Naive thymus-derived CD4-positive, alpha-beta T cell (primary cell): ENCODE data around the gene CGN. TPM values are rescaled to one million over a fixed set of nuclear protein-coding genes. Genes with fewer than 3 reads are reported as not detected.
A peak's percentile ranks its signal among the peaks of the same experiment; 100 is the strongest.

Source experiments
- ATAC-seq: fragments of 150-1000 bp; cut with Tn5 transposase; 2 replicates; pipeline ENCODE4 v1.10.0; 2021; ENCODE audit warnings: mild to moderate bottlenecking, moderate library complexity
- CTCF ChIA-PET: fragments of 350-600 bp; sonication (Branson Sonifier 250); formaldehyde crosslinking; loops from one replicate; lab custom pipeline; 2021; ENCODE audit warnings: antibody characterized with exemption; lab: Charles Lee
- POLR2A ChIA-PET: fragments of 350-600 bp; sonication (Branson Sonifier 250); formaldehyde crosslinking; loops from one replicate; lab custom pipeline; 2021; ENCODE audit warnings: antibody characterized with exemption, inconsistent platforms; lab: Charles Lee
- DNase-seq, 9 donors: peaks; one replicate each; pipeline versions ENCODE4 v3.0.0 to v3.0.0-alpha.2; 2020 to 2022; ENCODE audit warnings: mixed read lengths in 1 of 9
- H3K27ac ChIP-seq: one replicate; pipeline ENCODE4 v1.7.0; 2013; ENCODE audit warnings: mild to moderate bottlenecking, low read depth, low read length, moderate library complexity
- H3K27me3 ChIP-seq, 2 donors: one replicate each; pipeline ENCODE4 v1.7.0; 2013; ENCODE audit warnings: low read length in 2 of 2, mild to moderate bottlenecking in 2 of 2, moderate library complexity in 2 of 2; ENCODE audit not compliant: control insufficient read depth in 2 of 2, insufficient read depth in 2 of 2
- H3K36me3 ChIP-seq, 3 experiments: 1 replicate in 2 of 3; 2 replicates in 1 of 3; pipeline ENCODE4 v1.7.0; 2013; ENCODE audit warnings: low read length in 3 of 3, mild to moderate bottlenecking in 3 of 3, moderate library complexity in 1 of 3; ENCODE audit not compliant: insufficient read depth in 3 of 3, control insufficient read depth in 2 of 3
- H3K4me1 ChIP-seq, 2 donors: one replicate each; pipeline ENCODE4 v1.7.0; 2013; ENCODE audit warnings: low read length in 2 of 2, mild to moderate bottlenecking in 2 of 2, moderate library complexity in 1 of 2; ENCODE audit not compliant: control insufficient read depth in 2 of 2, insufficient read depth in 2 of 2
- H3K4me3 ChIP-seq: 2 replicates; pipeline ENCODE4 v1.7.0; 2013; ENCODE audit warnings: mild to moderate bottlenecking, low read length
- H3K9me3 ChIP-seq, 3 experiments: 1 replicate in 2 of 3; 2 replicates in 1 of 3; pipeline ENCODE4 v1.7.0; 2013; ENCODE audit warnings: low read length in 3 of 3; ENCODE audit not compliant: control insufficient read depth in 2 of 3
- H3K27ac Mint-ChIP-seq, 9 donors: one replicate each; pipeline ENCODE4 v1.8.0; 2020 to 2022; ENCODE audit warnings: mixed read lengths in 9 of 9, mild to moderate bottlenecking in 8 of 9, moderate library complexity in 5 of 9, inconsistent platforms in 2 of 9
- H3K27me3 Mint-ChIP-seq, 5 donors: one replicate each; pipeline ENCODE4 v1.8.0; 2021 to 2022; ENCODE audit warnings: mixed read lengths in 5 of 5, mild to moderate bottlenecking in 1 of 5
- H3K36me3 Mint-ChIP-seq, 5 donors: one replicate each; pipeline ENCODE4 v1.8.0; 2020 to 2022; ENCODE audit warnings: mixed read lengths in 5 of 5, mild to moderate bottlenecking in 3 of 5, inconsistent platforms in 1 of 5
- H3K4me1 Mint-ChIP-seq, 7 donors: one replicate each; pipeline ENCODE4 v1.8.0; 2020 to 2022; ENCODE audit warnings: mixed read lengths in 7 of 7, mild to moderate bottlenecking in 3 of 7, inconsistent platforms in 1 of 7
- H3K4me3 Mint-ChIP-seq, 10 donors: one replicate each; pipeline ENCODE4 v1.8.0; 2020 to 2022; ENCODE audit warnings: mild to moderate bottlenecking in 10 of 10, mixed read lengths in 10 of 10, moderate library complexity in 6 of 10, inconsistent platforms in 2 of 10
- H3K9me3 Mint-ChIP-seq, 11 donors: one replicate each; pipeline ENCODE4 v1.8.0; 2020 to 2022; ENCODE audit warnings: mixed read lengths in 11 of 11, mild to moderate bottlenecking in 4 of 11, inconsistent platforms in 1 of 11, moderate library complexity in 1 of 11
- intact Hi-C, 2 donors: fragments of 100-400 bp; cut with micrococcal nuclease; formaldehyde crosslinking; loops; one replicate each; pipeline ENCODE4 v1.15.1; 2023
- polyA plus RNA-seq, 2 donors: library from polyadenylated mRNA; unstranded; fragments of 300-500 nt; fragmentation: Illumina TruSeq; gene quantifications; one replicate each; pipeline ENCODE4 v1.2.3, GENCODE V29; 2021
- total RNA-seq, 6 experiments: library from RNA in 5 of 6; stranded (reverse) in 5 of 6; gene quantifications; 1 replicate in 5 of 6; 2 replicates in 1 of 6; pipeline ENCODE4 v1.2.3 and lab custom pipeline; 2021 to 2026

The CGN gene
- total and polyA plus RNA-seq, 7 experiments from 2014 or later, result 0.25 to 2.4 (median 0.91) TPM; not detected in 2

GRCh38 chr1:151529781-151530180, 18.6 kb downstream of the CGN start:
- ChIA-PET CTCF (interaction anchor here (0.6 to 0.9 kb wide), 2 partner anchors 74 to 422 kb away, joined by 3 read pairs; no protein-coding TSS in a partner anchor), POLR2A (interaction anchor here (0.6 to 0.7 kb wide), 2 partner anchors 10 to 85 kb away, joined by 3 read pairs; no protein-coding TSS in a partner anchor)
- no peak overlapping the region for H3K27ac ChIP-seq
- H3K36me3 ChIP-seq, result no peaks in the 10 kb centered on the region
- intact Hi-C loops, result no loop called here
- DNase-seq (no peak), ATAC-seq (no peak)
- H3K27me3 ChIP-seq, result no peaks in the 10 kb centered on the region
- peaks cover 0 to 2% (median 0%) of the 10 kb centered on the region in 5 donors for H3K27me3 Mint-ChIP-seq
- H3K36me3 Mint-ChIP-seq, result no peaks in the 10 kb centered on the region
- H3K9me3 Mint-ChIP-seq, result no peaks in the 10 kb centered on the region
- no peak overlapping the region for H3K4me3 Mint-ChIP-seq
- H3K27ac Mint-ChIP-seq, result no peak overlapping the region
- H3K9me3 ChIP-seq, result no peaks in the 10 kb centered on the region
- H3K4me1 Mint-ChIP-seq, result no peaks in the 10 kb centered on the region
- no peak overlapping the region for H3K4me3 ChIP-seq
- no peaks in the 10 kb centered on the region for H3K4me1 ChIP-seq

GRCh38 chr1:151530461-151530860, 19.3 kb downstream of the CGN start:
- H3K9me3 ChIP-seq, result no peaks in the 10 kb centered on the region
- Mint-ChIP-seq H3K27ac (no peak overlapping the region), H3K9me3 (no peaks in the 10 kb centered on the region), H3K36me3 (no peaks in the 10 kb centered on the region), H3K27me3 (peaks cover 0 to 2% (median 0%) of the 10 kb centered on the region in 5 donors), H3K4me3 (no peak overlapping the region), H3K4me1 (no peaks in the 10 kb centered on the region)
- H3K4me3 ChIP-seq, result no peak overlapping the region
- ATAC-seq, result no peak
- ChIA-PET CTCF (no interaction called here), POLR2A (interaction anchor here (0.6 to 0.7 kb wide), 2 partner anchors 9 to 86 kb away, joined by 3 read pairs; no protein-coding TSS in a partner anchor)
- intact Hi-C loops, result no loop called here
- H3K27ac ChIP-seq, result no peak overlapping the region
- no peaks in the 10 kb centered on the region for H3K4me1 ChIP-seq
- H3K27me3 ChIP-seq, result no peaks in the 10 kb centered on the region
- DNase-seq, result no peak
- H3K36me3 ChIP-seq, result no peaks in the 10 kb centered on the region

DNA sequence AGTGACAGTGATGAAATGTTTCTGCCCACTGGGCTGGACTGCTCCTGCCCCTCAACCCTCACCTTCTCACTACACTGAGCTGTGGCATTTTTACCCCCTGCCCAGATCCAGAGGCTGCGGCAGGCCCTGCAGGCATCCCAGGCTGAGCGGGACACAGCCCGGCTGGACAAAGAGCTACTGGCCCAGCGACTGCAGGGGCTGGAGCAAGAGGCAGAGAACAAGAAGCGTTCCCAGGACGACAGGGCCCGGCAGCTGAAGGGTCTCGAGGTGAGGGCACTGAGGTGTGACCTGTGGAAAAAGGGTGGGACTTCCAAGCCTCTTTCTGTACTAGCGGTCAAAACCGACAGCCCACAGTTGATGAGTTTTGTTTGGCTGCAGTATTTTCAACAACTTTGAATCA, 22.7 kb downstream of the CGN start:
- Mint-ChIP-seq H3K9me3 (no peaks in the 10 kb centered on the region), H3K27me3 (peaks cover 0 to 4% (median 0%) of the 10 kb centered on the region in 5 donors), H3K4me1 (peaks cover 0 to 3% (median 0%) of the 10 kb centered on the region in 7 donors), H3K4me3 (no peak overlapping the region), H3K36me3 (no peaks in the 10 kb centered on the region), H3K27ac (no peak overlapping the region)
- Histone ChIP-seq H3K36me3 (no peaks in the 10 kb centered on the region), H3K27me3 (no peaks in the 10 kb centered on the region), H3K4me1 (no peaks in the 10 kb centered on the region), H3K4me3 (no peak overlapping the region), H3K9me3 (no peaks in the 10 kb centered on the region), H3K27ac (no peak overlapping the region)
- ATAC-seq, result no peak
- POLR2A ChIA-PET, result no interaction called here
- no peak for DNase-seq
- CTCF ChIA-PET, result interaction anchor here (1.4 kb wide), 1 partner anchor 201 kb away, joined by 3 read pairs; no protein-coding TSS in a partner anchor
- intact Hi-C loops, result loop anchor here (1.0 to 2.0 kb wide), 5 partner anchors 22 to 303 kb away; no protein-coding TSS in a partner anchor

DNA sequence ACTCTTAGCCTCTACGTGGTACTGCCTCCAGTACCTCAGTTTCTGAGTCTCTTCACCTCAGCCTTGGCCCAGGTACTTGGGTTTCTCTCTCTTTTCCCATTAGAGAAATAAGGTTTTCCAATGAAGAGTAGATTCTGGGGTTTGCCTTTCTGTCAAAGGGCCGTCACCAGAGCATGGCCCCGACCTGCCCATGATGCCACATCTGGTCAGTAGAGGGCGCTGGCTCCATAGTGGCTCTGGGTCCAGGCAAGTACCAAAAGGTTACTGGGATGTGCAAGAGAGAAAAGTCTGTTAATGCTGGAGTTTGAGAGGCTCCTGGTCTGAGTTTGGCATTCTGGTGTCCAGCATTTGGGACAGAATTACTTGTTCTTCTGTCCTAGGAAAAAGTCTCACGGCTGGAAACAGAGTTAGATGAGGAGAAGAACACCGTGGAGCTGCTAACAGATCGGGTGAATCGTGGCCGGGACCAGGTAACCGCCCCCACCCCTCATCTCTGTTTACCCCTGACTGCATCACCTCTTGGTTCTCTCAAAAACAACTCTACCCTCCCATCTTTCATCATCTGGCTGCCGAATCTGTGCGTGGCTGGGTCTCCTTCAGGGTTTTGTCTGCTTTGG, 23.6 kb downstream of the CGN start:
- POLR2A ChIA-PET, result no interaction called here
- intact Hi-C loops, result loop anchor here (1.0 to 2.0 kb wide), 5 partner anchors 22 to 302 kb away; no protein-coding TSS in a partner anchor

DNA sequence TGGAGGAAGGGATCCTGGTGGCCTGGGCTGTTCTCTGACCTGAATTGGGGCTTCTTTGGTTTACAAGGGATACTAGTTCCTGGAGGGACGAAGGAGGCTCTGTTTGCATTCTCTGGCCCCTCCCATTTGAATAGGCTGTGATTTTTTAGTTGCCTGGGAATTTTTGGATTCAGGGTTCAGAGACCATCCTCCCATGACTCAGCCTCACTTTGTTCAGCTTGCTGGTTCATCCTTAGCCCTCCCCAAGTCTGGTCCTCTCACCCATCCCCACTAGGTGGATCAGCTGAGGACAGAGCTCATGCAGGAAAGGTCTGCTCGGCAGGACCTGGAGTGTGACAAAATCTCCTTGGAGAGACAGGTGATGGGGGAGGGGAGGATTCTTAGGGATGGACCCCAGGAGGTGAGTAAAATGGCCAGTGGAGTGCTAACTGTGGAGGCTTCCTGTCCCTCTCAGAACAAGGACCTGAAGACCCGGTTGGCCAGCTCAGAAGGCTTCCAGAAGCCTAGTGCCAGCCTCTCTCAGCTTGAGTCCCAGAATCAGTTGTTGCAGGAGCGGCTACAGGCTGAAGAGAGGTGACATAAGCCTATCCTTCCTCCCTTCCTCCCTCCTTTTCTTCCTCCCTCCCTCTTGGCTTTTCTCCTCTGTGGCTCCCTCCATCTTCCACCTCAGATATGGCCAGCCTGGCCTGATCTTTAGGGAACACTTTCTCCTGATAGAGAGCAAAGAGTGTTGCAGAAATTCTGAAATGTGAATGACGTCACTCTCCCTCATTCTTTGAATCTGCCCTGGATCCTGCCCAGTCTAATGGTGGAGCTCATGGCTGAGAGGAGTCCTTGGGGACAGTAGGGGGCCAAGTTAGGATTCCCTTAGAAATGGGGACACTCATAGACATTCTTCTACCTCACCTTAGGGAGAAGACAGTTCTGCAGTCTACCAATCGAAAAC, 24.4 kb downstream of the CGN start:
- intact Hi-C loops, result loop anchor here (2.0 kb wide), 2 partner anchors 93 to 301 kb away; no protein-coding TSS in a partner anchor
- Histone ChIP-seq H3K27me3 (no peaks in the 10 kb centered on the region), H3K27ac (no peak overlapping the region), H3K36me3 (no peaks in the 10 kb centered on the region), H3K4me1 (peaks cover 7 to 8% of the 10 kb centered on the region in 2 donors), H3K4me3 (no peak overlapping the region), H3K9me3 (no peaks in the 10 kb centered on the region)
- ATAC-seq (no peak), DNase-seq (no peak)
- H3K27me3 Mint-ChIP-seq, result peaks cover 0 to 5% (median 0%) of the 10 kb centered on the region in 5 donors
- no peak overlapping the region for H3K4me3 Mint-ChIP-seq
- ChIA-PET CTCF (interaction anchor here (0.7 kb wide), 1 partner anchor 198 kb away, joined by 3 read pairs; no protein-coding TSS in a partner anchor), POLR2A (no interaction called here)
- H3K27ac Mint-ChIP-seq, result peak overlapping the region in 1 of 9 donors; percentile 67
- H3K4me1 Mint-ChIP-seq, result peaks cover 2 to 17% (median 8%) of the 10 kb centered on the region in 7 donors
- H3K36me3 Mint-ChIP-seq, result no peaks in the 10 kb centered on the region
- no peaks in the 10 kb centered on the region for H3K9me3 Mint-ChIP-seq

More for the DNA sequence above, 23.6 kb downstream of the CGN start:
- Histone ChIP-seq H3K9me3 (no peaks in the 10 kb centered on the region), H3K27ac (no peak overlapping the region), H3K4me3 (no peak overlapping the region), H3K27me3 (no peaks in the 10 kb centered on the region), H3K36me3 (no peaks in the 10 kb centered on the region), H3K4me1 (peaks cover 6% of the 10 kb centered on the region in 2 donors)
- CTCF ChIA-PET, result no interaction called here
- no peak overlapping the region for H3K4me3 Mint-ChIP-seq
- peaks cover 0 to 4% (median 0%) of the 10 kb centered on the region in 5 donors for H3K27me3 Mint-ChIP-seq
- H3K36me3 Mint-ChIP-seq, result no peaks in the 10 kb centered on the region
- peak overlapping the region in 1 of 9 donors; percentile 67 for H3K27ac Mint-ChIP-seq
- DNase-seq, result peak; percentile 28 to 78 (median 59)
- H3K9me3 Mint-ChIP-seq, result no peaks in the 10 kb centered on the region
- H3K4me1 Mint-ChIP-seq, result peaks cover 0 to 8% (median 3%) of the 10 kb centered on the region in 7 donors
- ATAC-seq, result peak; percentile 88

DNA sequence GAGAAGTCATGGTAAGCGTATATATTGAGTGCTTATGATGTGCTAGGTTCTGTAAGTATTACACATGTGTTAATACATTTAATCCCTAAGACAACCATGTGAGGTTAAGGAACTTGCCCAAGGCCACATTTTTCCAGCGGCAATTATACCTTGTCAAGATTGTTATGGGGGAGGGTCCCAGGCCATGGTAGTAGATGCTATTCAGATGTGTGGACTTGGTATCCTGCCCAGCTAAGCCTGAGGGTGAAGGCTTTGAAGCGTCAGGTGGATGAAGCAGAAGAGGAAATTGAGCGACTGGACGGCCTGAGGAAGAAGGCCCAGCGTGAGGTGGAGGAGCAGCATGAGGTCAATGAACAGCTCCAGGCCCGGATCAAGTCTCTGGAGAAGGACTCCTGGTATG, 25.3 kb downstream of the CGN start:
- Mint-ChIP-seq H3K4me1 (peaks cover 6 to 26% (median 17%) of the 10 kb centered on the region in 7 donors), H3K27me3 (peaks cover 0 to 12% (median 2%) of the 10 kb centered on the region in 5 donors), H3K27ac (no peak overlapping the region), H3K4me3 (no peak overlapping the region), H3K9me3 (no peaks in the 10 kb centered on the region), H3K36me3 (no peaks in the 10 kb centered on the region)
- intact Hi-C loops, result no loop called here
- H3K9me3 ChIP-seq, result no peaks in the 10 kb centered on the region
- no peaks in the 10 kb centered on the region for H3K27me3 ChIP-seq
- ChIA-PET POLR2A (interaction anchor here (0.6 kb wide), 1 partner anchor 78 kb away, joined by 5 read pairs; no protein-coding TSS in a partner anchor), CTCF (interaction anchor here (0.9 kb wide), 2 partner anchors 198 to 460 kb away, joined by 3 to 5 read pairs; no protein-coding TSS in a partner anchor)
- peaks cover 11 to 17% of the 10 kb centered on the region in 2 donors for H3K4me1 ChIP-seq
- no peak overlapping the region for H3K4me3 ChIP-seq
- no peak overlapping the region for H3K27ac ChIP-seq
- H3K36me3 ChIP-seq, result no peaks in the 10 kb centered on the region
- no peak for ATAC-seq
- DNase-seq, result no peak
